ENCODE data around the gene PRKD3.

- no peak for TF ChIP-seq MAX (IDR thresholded peaks at IDR 0.05; ENCODE audit: low read depth, low read length)
- TF ChIP-seq CTCF (IDR thresholded peaks at IDR 0.05 in 2 of 3, conservative IDR thresholded peaks at IDR 0.05 in 1 of 3; ENCODE audit: control insufficient read depth in 2 of 3, extremely low read depth in 1 of 3, insufficient read depth in 1 of 3, low read depth in 3 of 3, low read length in 3 of 3), result no peak
- TF ChIP-seq POLR2A (IDR thresholded peaks at IDR 0.05; ENCODE audit: low read depth, low read length), result no peak
- TF ChIP-seq GATAD2B (conservative IDR thresholded peaks at IDR 0.05; ENCODE audit: low read depth), result no peak
- TF ChIP-seq SUZ12 (IDR thresholded peaks at IDR 0.05; ENCODE audit: unreplicated experiment), result no peak
- TF ChIP-seq DPF2 (IDR thresholded peaks at IDR 0.05), result no peak
These were observed 13.1 kb upstream of the PRKD3 start for GRCh38 chr2:37337620-37338280.
